ENCODE data around the gene VWDE.

Gene VWDE

DNA sequence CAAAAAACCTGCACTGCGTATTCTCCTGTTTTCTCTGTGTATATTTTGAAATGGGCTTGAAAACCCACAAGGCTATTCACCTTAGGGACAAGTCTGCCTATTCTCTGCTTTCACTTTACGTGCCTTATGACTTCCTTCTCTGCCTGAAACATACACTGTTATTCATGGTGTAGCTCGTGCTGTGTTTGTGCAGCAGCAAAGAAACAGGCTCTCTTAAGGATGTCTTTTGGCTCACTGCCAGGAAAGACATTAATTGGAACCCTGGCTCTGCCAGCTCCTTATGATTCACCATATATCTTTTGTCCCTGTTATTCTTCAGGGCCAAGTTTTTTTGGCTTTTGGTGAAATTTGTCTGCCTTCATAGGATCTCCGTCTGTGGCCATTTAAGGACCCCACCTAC lies 100.2 kb downstream of the VWDE start:
- H3K4me3 ChIP-seq (ENCODE audit: low read depth, low read length), result 0 out of 2 replicates have a peak overlapping the region, but pooled peaks have one; percentile 2
- no peaks in the 10 kb centered on the region for H3K36me3 ChIP-seq
- H3K4me1 ChIP-seq, result peaks cover 17% of the 10 kb centered on the region
- no peaks in the 10 kb centered on the region for H3K27me3 ChIP-seq
- peak; percentile 57 for DNase-seq
- no peaks in the 10 kb centered on the region for H3K9me3 ChIP-seq
- TF ChIP-seq, protein P1, sequence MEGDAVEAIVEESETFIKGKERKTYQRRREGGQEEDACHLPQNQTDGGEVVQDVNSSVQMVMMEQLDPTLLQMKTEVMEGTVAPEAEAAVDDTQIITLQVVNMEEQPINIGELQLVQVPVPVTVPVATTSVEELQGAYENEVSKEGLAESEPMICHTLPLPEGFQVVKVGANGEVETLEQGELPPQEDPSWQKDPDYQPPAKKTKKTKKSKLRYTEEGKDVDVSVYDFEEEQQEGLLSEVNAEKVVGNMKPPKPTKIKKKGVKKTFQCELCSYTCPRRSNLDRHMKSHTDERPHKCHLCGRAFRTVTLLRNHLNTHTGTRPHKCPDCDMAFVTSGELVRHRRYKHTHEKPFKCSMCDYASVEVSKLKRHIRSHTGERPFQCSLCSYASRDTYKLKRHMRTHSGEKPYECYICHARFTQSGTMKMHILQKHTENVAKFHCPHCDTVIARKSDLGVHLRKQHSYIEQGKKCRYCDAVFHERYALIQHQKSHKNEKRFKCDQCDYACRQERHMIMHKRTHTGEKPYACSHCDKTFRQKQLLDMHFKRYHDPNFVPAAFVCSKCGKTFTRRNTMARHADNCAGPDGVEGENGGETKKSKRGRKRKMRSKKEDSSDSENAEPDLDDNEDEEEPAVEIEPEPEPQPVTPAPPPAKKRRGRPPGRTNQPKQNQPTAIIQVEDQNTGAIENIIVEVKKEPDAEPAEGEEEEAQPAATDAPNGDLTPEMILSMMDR (IDR thresholded peaks at IDR 0.05; ENCODE audit: low read depth, low read length), result no peak

GRCh38 chr7:12303062-12303461 lies 100.6 kb downstream of the VWDE start:
- H3K36me3 ChIP-seq, result no peaks in the 10 kb centered on the region
- H3K9me3 ChIP-seq, result no peaks in the 10 kb centered on the region
- H3K4me1 ChIP-seq, result peaks cover 17% of the 10 kb centered on the region
- TF ChIP-seq, protein P1 (IDR thresholded peaks at IDR 0.05; ENCODE audit: low read depth, low read length), result no peak
- H3K4me3 ChIP-seq (ENCODE audit: low read depth, low read length), result 0 out of 2 replicates have a peak overlapping the region, but pooled peaks have one; percentile 2
- no peak for DNase-seq
- no peaks in the 10 kb centered on the region for H3K27me3 ChIP-seq

GRCh38 chr7:12300415-12300814 lies 103.2 kb downstream of the VWDE start:
- Histone ChIP-seq H3K36me3 (no peaks in the 10 kb centered on the region), H3K9me3 (no peaks in the 10 kb centered on the region), H3K27me3 (no peaks in the 10 kb centered on the region), H3K4me1 (peaks cover 17% of the 10 kb centered on the region), H3K4me3 (ENCODE audit: low read depth, low read length) (no peak overlapping the region)
- TF ChIP-seq, protein P1 (IDR thresholded peaks at IDR 0.05; ENCODE audit: low read depth, low read length), result no peak
- DNase-seq, result no peak

DNA sequence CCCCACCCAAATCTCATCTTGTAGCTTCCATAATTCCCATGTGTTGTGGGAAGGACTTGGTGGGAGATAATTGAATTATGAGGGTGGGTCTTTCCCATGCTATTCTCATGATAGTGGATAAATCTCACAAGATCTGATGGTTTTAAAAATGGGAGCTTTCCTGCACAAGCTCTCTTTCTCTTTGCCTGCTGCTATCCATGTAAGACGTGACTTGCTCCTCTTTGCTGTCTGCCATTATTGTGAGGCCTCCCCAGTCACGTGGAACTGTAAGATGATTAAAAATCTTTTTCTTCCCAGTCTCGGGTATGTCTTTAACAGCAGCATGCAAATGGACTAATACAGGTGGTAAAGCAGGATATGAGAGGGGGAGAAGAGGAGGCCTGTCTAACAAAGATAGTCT lies 104.3 kb downstream of the VWDE start:
- H3K36me3 ChIP-seq, result no peaks in the 10 kb centered on the region
- no peaks in the 10 kb centered on the region for H3K27me3 ChIP-seq
- DNase-seq, result no peak
- TF ChIP-seq, protein P1 (IDR thresholded peaks at IDR 0.05; ENCODE audit: low read depth, low read length), result no peak
- no peaks in the 10 kb centered on the region for H3K9me3 ChIP-seq
- H3K4me1 ChIP-seq, result peaks cover 17% of the 10 kb centered on the region
- H3K4me3 ChIP-seq (ENCODE audit: low read depth, low read length), result no peak overlapping the region

DNA sequence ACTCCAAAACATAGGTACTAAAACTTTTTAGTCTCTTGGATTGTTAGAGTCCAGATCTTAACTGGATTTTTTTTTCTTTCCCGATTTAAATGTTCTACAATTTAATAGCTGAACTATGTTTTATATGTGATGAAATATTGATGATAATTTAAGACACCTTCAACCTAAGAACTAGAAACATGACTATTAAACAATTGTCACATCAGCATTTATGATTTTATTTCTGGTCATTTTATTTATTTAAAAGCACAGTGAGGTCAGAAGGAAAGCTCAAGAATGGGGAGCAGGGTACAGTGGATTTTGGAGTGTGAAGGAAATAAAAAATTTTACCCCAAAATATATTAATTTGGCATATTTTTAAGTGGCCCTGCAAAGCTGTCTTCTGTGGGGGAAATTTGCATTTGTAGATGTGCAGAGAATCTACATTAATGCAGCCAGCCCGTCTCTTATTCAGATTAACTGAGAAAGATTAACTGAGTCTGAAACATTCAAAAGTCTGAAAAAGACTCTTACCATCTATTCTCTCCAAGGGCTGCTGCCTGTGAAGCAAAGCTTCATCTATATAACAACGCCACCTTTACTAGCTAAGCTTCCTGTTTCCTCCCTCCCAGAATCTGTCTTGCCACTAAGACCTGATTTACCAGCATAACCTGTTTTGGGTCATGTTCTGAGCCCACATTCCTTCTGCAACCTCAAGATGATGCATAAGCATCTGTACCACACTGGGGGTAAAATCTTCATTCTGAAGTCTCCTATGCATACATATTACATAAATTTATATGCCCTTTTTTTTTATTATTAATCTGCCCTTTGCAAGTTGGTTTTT lies 106.2 kb downstream of the VWDE start:
- Histone ChIP-seq H3K27me3 (no peaks in the 10 kb centered on the region), H3K4me3 (ENCODE audit: low read depth, low read length) (no peak overlapping the region), H3K4me1 (no peaks in the 10 kb centered on the region), H3K9me3 (no peaks in the 10 kb centered on the region), H3K36me3 (no peaks in the 10 kb centered on the region)
- no peak for DNase-seq
- TF ChIP-seq, protein P1 (IDR thresholded peaks at IDR 0.05; ENCODE audit: low read depth, low read length), result no peak

DNA sequence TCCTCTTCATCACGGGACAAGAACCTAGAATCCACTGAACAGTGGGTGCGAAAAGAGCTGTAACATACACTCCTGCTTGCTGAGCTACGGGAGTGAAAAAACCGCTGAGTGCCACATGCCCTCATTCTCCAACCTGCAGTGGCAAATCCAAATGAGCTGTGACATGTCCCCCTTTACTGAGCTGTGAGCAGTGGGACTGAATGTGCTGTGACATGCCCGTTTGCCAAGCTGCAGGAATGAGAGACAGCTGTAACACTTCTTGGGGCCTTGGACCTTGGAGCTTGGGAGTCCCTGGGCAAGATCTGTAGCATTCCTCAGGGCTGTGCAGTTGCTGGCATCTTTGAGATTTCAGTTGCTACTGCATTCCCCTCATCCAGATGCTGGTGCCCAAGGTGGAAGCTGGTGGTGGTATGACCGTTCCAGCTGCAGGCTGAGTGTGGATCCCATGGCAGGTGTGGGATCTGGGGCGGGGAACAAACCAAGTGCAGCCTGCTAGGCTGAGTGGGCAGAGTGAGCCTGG lies 107.6 kb downstream of the VWDE start:
- H3K9me3 ChIP-seq, result no peaks in the 10 kb centered on the region
- TF ChIP-seq, protein P1 (IDR thresholded peaks at IDR 0.05; ENCODE audit: low read depth, low read length), result no peak

More for the DNA sequence above, 107.6 kb downstream of the VWDE start:
- no peaks in the 10 kb centered on the region for H3K4me1 ChIP-seq
- DNase-seq, result no peak
- no peaks in the 10 kb centered on the region for H3K27me3 ChIP-seq
- H3K4me3 ChIP-seq (ENCODE audit: low read depth, low read length), result no peak overlapping the region
- no peaks in the 10 kb centered on the region for H3K36me3 ChIP-seq

All from BE2C (cell line).